GM19397 (cell line): ENCODE data around the gene KIF17.

ENCODE experiments used
- ATAC-seq: cut with Tn5 transposase; IDR thresholded peaks from one replicate; pipeline ENCODE4 v1.9.1; 2021; ENCODE audit warnings: mild to moderate bottlenecking, moderate library complexity; ENCODE audit not compliant: unreplicated experiment

The KIF17 gene

DNA sequence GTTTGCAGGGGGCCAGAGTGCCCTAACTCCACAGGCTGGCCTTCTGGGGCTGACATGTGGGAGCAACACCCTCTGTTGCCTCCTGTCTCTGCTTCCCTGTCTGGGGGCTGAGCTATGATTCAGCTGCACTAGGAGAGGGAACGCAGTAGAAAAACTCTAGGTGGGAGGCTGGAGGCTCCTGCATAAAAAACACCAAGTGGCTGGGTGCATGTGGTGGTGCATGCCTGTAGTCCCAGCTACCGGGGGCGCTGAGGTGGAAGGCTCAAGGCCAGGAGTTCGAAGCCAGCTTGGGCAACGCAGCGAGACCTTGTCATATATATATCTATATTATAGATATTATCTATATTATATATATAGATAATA lies 5.6 kb downstream of the KIF17 start:
- no peak for ATAC-seq

DNA sequence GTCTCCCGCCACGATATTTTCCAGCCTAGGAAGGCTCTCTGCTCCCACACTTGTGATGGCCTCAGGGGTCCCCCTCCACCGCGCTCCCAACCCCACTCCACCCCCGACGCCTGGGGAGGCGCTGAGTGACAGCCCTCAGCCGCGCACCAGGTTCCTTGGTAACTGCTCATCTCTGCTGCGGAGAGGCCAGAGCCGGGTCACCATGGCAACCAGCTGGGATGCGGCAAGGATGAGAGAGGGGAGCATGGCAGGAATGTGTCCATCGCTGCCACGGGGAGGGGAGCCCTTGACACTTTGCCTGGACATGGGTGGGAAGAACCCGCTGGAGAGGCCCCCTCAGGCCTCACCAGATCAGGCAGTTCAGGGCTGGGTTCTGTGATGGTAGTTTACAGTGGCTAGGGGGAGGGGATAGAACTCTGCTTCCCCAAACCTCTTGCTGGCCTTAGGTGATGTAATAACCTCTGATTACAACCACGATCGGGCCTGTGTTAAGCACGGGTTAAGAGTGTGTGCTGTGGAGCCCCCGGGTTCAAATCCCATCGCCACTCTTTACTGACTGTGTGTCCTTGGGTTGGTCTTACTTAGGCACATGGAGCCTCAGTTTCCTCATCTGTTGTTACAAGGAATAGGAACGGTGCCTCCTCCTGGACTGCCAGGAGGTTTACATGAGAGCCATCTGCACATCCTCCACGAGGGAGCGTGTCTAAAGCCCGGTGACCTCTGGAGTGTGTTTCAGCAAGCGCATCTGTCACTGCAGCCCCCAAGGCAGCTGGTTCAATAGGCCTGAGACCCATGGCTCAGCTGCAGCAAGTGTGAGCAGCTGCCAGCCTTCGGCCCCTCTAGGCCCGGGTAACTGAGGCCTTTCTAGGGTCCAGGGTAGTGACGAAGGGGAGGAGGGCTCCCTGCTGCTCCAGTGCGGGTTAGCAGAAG lies 6.3 kb downstream of the KIF17 start:
- no peak for ATAC-seq

GRCh38 chr1:20710469-20711284 lies 7.1 kb downstream of the KIF17 start:
- ATAC-seq, result no peak

- ATAC-seq, result no peak
Measured at GRCh38 chr1:20709868-20710267, 7.9 kb downstream of the KIF17 start.

- no peak for ATAC-seq
Measured at GRCh38 chr1:20708891-20709290, 8.9 kb downstream of the KIF17 start.

GRCh38 chr1:20708057-20708456 lies 9.8 kb downstream of the KIF17 start:
- ATAC-seq, result no peak

DNA sequence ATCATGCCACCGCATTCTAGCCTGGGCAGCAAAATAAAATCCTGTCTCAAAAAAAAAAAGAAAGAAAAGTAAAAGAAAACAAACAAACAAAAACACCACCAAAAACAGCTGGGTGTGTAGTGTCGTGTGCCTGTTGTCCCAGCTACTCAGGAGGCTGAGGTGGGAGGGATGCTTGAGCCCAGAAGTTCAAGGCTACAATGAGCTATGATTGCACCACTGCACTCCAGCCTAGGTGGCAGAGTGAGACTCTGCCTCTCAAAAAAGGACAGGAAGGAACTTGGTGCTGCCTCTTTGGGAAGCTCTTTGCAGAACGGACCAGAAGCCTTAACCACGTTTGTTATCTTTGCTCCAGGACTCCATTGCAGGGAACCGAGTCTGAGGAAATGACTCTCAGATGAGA lies 11.0 kb downstream of the KIF17 start:
- no peak for ATAC-seq

DNA sequence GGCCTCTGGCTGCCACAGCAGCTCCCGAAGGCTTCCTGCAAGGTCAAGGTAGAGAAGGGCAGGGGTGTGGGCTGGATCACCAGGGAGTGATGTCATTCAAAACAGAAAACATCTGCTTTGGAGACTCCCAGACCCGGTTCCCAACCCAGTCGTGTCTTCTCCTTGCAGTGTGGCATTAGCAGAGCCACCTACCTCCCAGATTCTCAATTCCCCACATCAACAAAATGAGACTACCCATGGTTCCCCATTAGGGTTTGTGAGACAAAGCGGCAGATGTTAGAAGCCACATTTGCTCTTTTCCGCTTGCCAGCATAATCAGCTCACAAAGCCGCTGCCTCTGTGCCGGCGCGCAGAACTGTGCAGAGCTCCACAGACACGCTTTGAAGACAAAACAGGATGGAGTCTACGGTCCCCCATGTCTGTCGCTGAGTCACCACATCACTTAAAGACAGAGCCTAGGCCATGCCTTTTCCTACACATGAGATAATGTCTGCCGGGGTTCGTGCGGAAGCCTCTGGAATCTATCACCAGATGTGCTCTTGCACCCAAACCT lies 12.5 kb downstream of the KIF17 start:
- no peak for ATAC-seq

- no peak for ATAC-seq
Measured at GRCh38 chr1:20704390-20705202, 13.2 kb downstream of the KIF17 start.

DNA sequence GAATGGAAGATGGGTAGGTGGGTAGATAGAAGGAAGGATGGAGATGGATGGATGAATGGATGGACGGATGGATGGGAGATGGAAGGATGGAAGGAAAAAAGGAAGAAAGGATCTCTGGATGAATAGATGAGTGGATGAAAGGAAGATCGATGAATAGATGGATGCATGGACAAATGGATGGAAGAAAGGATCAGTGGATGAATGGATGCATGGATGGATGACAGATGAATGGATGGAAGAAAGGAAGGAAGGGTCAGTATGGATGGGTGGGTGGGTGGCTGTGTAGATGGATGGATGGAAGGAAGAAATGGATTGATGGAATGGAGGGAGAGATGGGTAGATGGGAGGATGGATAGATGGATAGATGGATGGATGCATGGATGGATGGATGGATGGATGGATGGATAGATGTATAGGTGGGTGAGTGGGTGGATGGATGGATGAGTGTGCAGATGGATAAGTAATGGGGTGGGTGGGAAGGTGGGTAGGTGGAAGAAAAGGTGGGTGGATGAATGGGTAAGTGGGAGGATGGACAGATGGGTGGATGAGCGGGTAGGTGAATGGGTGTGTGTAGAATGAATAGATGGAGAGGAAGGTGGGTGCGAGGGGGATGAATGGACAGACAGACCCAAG lies 14.6 kb downstream of the KIF17 start:
- ATAC-seq, result no peak

- ATAC-seq, result no peak
Measured at GRCh38 chr1:20702416-20702815, 15.4 kb downstream of the KIF17 start.

GRCh38 chr1:20701847-20702246 lies 16.0 kb downstream of the KIF17 start:
- ATAC-seq, result no peak

DNA sequence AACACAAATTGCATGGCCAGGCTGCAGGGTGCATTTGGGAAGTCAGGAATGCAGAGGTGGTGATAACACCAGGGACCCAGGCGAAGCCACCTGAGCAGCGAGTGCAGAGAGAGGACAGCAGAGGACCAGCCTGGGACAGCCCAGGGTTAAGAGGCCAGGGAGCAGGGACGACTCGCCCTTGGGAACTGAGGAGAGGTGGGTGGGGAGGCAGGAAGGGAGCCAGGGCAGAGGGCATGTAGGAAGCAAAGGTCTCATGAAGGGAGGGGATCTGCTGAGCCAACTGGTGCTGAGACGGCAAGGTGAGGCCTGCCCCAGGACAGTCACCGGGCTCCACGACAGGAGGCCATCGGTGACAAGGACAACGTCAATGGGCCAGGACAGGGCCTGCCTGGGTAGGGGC lies 16.4 kb downstream of the KIF17 start:
- no peak for ATAC-seq

DNA sequence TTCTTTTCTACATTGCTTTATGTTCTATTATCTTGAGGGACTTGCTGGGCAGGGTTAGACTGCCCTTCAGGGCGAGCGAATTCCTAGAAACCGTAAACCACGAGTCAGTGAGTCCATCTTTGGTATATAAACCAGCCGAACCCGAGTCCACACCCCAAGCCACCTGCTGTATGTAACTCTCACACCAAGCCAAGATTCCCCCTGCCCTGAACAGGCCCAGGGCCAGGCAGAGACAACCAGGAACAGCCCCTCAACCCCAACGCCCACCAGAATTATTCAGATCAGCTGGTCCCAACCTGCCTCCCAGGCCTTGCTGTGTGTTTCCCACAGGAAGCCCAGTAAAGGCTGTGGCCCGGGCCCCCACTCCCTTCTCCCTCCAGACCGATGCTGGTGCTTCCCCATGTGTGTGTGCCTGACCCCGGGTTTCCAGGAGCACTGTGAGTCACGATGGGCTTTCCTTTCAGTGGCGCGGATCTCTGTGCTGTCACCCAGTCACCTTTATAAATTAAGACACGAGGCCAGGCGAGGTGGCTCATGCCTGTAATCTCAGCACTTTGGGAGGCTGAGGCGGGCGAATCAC lies 17.1 kb downstream of the KIF17 start:
- ATAC-seq, result no peak

- no peak for ATAC-seq
Measured at GRCh38 chr1:20699558-20699957, 18.2 kb downstream of the KIF17 start.

DNA sequence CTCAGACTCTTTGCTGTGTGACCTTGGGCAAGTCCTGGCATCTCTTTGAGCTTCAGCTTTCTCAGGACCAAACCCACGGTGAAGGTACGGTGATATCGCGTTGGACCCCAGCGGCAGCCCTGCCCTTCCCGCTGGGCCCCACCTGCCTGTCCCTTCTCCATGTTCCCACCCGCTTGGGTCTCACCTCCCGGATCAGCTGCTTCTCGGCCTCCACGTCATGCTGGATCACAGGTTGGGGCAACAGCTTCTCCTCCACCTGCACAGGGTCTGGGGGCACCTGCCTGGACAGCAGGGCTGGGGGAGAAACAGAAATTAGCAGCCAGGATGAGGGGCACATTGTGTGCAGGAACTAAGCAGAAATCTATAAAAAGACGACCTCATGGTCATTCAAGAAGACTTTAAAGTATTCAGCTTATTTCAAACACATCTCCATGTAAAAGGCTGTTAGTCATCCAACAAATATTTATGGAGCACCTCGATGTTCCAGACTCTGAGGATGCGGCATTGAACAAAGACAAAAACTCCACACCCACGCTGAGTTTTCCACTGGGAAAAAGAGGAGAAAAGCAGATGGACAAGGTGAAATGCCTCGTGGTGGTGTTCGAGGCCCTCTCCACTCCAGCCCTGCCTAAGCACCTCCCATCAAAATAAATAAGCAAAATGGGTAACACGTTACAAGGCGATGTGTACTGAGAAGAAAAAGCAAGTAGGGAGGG lies 19.5 kb downstream of the KIF17 start:
- ATAC-seq, result no peak

- ATAC-seq, result no peak
Measured at GRCh38 chr1:20697563-20697962, 20.2 kb downstream of the KIF17 start.

DNA sequence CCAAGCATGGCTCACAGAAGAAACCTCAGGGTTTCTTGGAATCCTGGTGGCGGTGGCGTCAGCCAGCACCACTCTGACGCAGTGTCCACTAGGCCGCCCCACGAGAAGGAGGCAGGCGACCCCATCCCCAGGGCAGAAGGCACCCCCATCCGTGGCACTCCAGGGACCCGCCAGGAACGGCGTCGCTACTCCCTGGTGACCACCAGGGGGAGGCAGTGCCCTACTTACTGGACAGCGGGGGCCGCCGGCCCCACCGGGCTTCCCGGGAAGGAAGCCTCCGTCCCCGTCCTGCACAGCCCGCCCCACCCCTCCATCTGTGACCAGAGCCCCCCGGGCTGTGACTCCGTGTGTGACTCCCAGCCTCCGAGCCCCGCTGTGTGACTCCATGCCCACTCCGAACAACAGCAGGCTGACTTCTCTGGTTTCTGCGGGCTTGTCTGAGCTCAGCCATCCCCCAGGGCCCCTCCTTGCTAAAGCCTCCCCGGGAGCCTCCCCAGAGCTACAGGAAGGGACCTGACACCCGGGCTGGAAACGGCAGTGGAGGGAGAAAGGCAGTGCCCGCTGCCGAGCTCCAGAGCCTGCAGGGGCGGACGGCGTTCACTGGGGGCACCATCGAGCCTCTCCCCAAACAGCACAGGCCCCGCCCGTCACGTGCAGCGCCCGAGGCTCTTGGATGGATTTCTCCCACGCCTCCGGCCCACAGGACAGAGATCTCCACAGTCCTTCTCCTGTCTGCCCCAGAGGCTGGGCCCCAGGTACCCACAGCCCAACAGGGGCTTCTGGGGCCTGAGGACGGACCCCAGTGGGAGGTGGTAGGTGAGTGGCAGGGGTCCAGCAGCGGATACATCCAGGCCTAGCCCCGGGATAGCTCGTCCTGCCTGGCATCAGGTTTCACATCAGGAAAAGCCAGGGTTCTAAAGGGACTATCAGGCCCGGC lies 21.1 kb downstream of the KIF17 start:
- ATAC-seq, result peak; percentile 72
